ENCODE data around the gene PANK4.

The PANK4 gene

DNA sequence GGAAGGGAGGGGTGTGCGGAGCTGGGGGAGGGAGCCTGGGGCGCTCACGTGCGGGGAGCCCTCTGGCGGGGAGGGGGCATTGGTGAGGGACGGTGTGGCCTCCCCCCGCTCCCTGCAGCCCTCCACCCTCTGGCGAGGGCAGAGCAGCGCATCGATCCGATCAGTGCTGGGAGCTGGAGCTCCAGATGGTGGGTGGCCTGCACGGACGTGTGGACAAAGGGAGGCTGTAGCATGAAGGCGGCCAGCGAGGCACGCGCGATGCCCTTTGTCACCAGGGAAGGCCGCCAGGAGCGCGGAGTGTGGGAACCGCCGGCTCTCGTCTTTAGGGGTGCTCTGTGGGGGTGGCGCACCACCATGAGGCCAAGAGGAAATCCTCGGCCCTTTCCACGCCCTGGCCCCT lies 9.1 kb upstream of the PANK4 start:
- peaks cover 7% of the 10 kb centered on the region for H3K27me3 ChIP-seq (replicated peaks)
- in situ Hi-C loops (cut with HindIII; ENCODE audit: low pct_ligation_motif_present, low sequenced_read_pairs), result no loop called here
- TF ChIP-seq, protein P1, sequence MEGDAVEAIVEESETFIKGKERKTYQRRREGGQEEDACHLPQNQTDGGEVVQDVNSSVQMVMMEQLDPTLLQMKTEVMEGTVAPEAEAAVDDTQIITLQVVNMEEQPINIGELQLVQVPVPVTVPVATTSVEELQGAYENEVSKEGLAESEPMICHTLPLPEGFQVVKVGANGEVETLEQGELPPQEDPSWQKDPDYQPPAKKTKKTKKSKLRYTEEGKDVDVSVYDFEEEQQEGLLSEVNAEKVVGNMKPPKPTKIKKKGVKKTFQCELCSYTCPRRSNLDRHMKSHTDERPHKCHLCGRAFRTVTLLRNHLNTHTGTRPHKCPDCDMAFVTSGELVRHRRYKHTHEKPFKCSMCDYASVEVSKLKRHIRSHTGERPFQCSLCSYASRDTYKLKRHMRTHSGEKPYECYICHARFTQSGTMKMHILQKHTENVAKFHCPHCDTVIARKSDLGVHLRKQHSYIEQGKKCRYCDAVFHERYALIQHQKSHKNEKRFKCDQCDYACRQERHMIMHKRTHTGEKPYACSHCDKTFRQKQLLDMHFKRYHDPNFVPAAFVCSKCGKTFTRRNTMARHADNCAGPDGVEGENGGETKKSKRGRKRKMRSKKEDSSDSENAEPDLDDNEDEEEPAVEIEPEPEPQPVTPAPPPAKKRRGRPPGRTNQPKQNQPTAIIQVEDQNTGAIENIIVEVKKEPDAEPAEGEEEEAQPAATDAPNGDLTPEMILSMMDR (IDR thresholded peaks at IDR 0.05; ENCODE audit: low read depth, low read length, missing control alignments), result no peak
- no peaks in the 10 kb centered on the region for H3K36me3 ChIP-seq (replicated peaks)
- H3K27ac ChIP-seq, result no peak overlapping the region
- DNase-seq, result no peak
- H3K4me3 ChIP-seq (ENCODE audit: low read depth, low read length), result no peak overlapping the region

DNA sequence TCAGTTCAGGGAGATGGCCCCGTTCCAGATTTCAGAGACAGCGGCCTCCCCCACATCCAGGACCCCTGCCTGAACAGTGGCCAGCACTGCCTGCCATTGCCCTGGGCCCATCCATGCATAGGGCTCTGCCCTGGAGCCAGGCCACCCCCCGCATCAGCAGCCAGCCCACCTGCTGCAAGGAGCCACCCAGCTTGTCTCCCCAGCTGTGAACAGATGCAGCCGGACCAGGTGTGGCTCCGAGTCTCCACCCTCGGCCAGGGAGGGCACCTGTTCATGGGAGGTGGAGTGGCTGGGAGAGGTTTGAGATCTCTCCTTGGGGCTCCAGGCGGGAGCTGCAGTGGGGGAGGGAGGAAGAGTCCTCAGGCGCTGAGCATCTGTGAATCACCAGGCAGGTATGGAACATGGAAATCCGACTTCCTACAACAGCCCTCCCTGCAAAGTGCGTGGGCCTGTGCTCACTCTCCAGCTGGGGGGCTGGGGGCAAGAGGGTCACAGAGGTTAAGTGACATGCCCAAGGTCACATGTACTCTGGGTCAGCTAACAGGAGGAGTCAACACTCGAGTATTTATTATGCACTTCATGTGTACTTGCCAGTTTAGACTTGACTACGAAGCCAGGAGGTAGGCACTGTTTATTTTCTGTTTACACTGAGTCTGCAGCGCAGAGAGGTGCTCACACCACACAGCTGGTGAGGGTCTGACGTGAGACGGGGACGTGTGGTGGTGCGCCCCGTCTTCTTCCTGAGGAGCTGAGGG lies 8.5 kb upstream of the PANK4 start:
- in situ Hi-C loops (cut with HindIII; ENCODE audit: low pct_ligation_motif_present, low sequenced_read_pairs), result no loop called here
- peaks cover 11% of the 10 kb centered on the region for H3K27me3 ChIP-seq (replicated peaks)
- no peak overlapping the region for H3K27ac ChIP-seq

DNA sequence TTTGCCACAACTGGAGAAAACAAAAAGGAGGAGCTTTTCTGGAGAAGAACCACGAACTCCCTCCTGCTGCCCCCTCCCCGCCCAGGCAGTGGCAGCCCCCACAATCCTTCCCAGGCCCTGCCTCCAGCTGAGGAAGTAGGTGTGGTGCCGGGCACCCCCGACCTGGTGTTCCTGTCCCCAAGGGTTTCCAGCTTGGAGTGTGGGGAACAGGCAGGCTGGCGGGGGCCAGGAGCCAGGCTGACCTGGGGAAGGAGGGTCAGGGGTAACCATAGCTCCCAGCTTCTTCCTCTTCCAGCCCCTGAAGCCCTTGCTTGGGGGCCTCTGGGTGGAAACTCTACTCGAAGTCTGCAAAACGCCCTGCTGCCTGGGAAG lies 7.9 kb upstream of the PANK4 start:
- TF ChIP-seq, protein P1 (IDR thresholded peaks at IDR 0.05; ENCODE audit: low read depth, low read length, missing control alignments), result no peak
- peaks cover 13% of the 10 kb centered on the region for H3K27me3 ChIP-seq (replicated peaks)
- DNase-seq, result no peak
- H3K27ac ChIP-seq, result no peak overlapping the region
- no peaks in the 10 kb centered on the region for H3K36me3 ChIP-seq (replicated peaks)
- H3K4me3 ChIP-seq (ENCODE audit: low read depth, low read length), result no peak overlapping the region
- in situ Hi-C loops (cut with HindIII; ENCODE audit: low pct_ligation_motif_present, low sequenced_read_pairs), result no loop called here

More for the DNA sequence above, 8.5 kb upstream of the PANK4 start:
- DNase-seq, result no peak
- no peak overlapping the region for H3K4me3 ChIP-seq (ENCODE audit: low read depth, low read length)
- TF ChIP-seq, protein P1 (IDR thresholded peaks at IDR 0.05; ENCODE audit: low read depth, low read length, missing control alignments), result no peak
- no peaks in the 10 kb centered on the region for H3K36me3 ChIP-seq (replicated peaks)

DNA sequence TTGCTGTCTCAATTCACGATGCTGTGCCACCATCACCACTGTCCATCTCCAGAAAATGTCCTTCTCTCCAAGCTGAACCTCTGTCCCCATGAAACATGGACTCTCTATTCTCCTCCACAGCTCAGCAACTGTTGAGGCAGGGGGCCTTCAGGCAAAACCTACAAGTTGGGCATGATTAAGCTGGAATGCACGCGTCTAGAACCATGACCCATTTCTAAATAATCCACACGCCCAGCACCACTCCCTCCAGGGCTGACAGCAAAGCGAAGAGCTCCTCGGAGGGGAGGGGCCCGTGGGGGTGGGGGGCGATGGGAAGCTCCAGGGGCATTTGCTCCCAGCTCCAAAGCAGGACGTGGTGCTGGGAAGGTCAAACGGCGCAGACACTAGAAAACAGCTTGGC lies 7.0 kb upstream of the PANK4 start:
- in situ Hi-C loops (cut with HindIII; ENCODE audit: low pct_ligation_motif_present, low sequenced_read_pairs), result no loop called here
- Histone ChIP-seq H3K27me3 (replicated peaks) (peaks cover 13% of the 10 kb centered on the region), H3K4me3 (ENCODE audit: low read depth, low read length) (no peak overlapping the region), H3K36me3 (replicated peaks) (no peaks in the 10 kb centered on the region), H3K27ac (no peak overlapping the region)
- TF ChIP-seq, protein P1 (IDR thresholded peaks at IDR 0.05; ENCODE audit: low read depth, low read length, missing control alignments), result no peak
- no peak for DNase-seq

DNA sequence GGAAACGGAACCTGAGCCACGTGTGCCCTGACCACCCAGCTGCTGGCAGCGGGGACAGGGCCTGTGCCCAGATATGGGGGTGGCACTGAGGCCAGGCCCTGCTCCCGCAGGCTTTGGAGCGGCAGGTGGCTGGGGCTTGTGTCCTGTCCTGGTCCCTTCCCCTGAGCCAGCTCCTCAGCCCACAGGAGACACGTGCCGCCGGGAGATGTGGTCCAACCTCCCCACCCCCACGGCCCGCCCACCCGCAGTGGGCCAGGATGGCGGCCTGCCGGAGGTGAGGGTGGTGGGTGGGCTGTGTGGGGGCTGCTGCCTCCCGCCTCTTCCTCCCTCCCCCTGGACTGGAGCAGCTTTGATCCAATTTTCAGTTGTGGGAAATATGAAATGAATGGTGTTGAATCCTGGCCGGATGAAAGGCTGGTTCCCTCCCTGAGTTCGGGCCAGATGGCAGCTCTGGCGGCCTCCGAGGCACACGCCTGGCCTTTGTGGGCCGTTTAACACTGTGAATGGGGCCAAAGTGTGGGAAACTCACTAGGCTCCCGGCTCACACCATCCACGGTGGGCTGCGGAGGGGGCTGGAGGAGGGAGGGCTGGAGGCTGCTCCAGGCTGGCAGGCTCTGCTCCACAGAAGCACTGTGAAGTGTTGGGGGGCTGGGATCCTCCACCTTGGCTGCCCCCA lies 6.2 kb upstream of the PANK4 start:
- Histone ChIP-seq H3K27me3 (replicated peaks) (peaks cover 13% of the 10 kb centered on the region), H3K36me3 (replicated peaks) (no peaks in the 10 kb centered on the region), H3K27ac (no peak overlapping the region), H3K4me3 (ENCODE audit: low read depth, low read length) (no peak overlapping the region)
- no peak for DNase-seq
- TF ChIP-seq, protein P1 (IDR thresholded peaks at IDR 0.05; ENCODE audit: low read depth, low read length, missing control alignments), result no peak
- in situ Hi-C loops (cut with HindIII; ENCODE audit: low pct_ligation_motif_present, low sequenced_read_pairs), result no loop called here
